OCI-LY3 (cell line): ENCODE measurements around the gene NPLOC4.

Experiments used
- CTCF ChIP-seq: fragments of 200-600, 300-600 bp; sonication (generic); IDR thresholded peaks from 2 replicates; pipeline ENCODE4 v1.5.1; 2014; ENCODE audit warnings: antibody characterized with exemption, low read length, low read depth
- EZH2phosphoT487 ChIP-seq: fragments of 200-600 bp; shearing (Covaris generic); IDR thresholded peaks from 2 replicates; pipeline ENCODE4 v1.6.1; 2018; ENCODE audit warnings: antibody characterized with exemption, mixed run types, low read depth

- TF ChIP-seq CTCF (no peak), EZH2phosphoT487 (no peak)
These were observed 1.8 kb upstream of the NPLOC4 start for GRCh38 chr17:81638683-81639082.
